GM12878 (cell line): ENCODE measurements around the gene LMOD3. TPM values are rescaled to one million over a fixed set of nuclear protein-coding genes. Genes with fewer than 3 reads are reported as not detected.

Source experiments
- ATAC-seq: fragments of 200-7000 bp; cut with Tn5 transposase; 3 replicates; pipeline ENCODE4 v1.9.1; 2020; ENCODE audit warnings: mild to moderate bottlenecking, moderate library complexity
- BruUV-seq: library from RNA; stranded (reverse); fragments of 400-500 nt; replicated peaks from 2 replicates; lab custom pipeline; 2021; lab: Mats Ljungman, UMichigan
- CTCF ChIA-PET: fragments of 300-600 bp; sonication (Branson Sonifier 250); formaldehyde crosslinking; extraction: SDS; loops from one replicate; lab custom pipeline; 2021; ENCODE audit warnings: inconsistent platforms; lab: Yijun Ruan, JAX
- POLR2A ChIA-PET: fragments of 350-600 bp; formaldehyde crosslinking; extraction: SDS; loops from one replicate; lab custom pipeline; 2021; ENCODE audit warnings: inconsistent platforms; lab: Charles Lee
- RAD21 ChIA-PET: fragments of 300-600 bp; sonication (Branson Sonifier 250); formaldehyde crosslinking; loops from one replicate; lab custom pipeline; 2023; ENCODE audit warnings: antibody characterized with exemption; ENCODE audit not compliant: unreplicated experiment; lab: Charles Lee
- SMC1A ChIA-PET: fragments of 300-600 bp; sonication (Branson Sonifier 250); formaldehyde crosslinking; loops from one replicate; lab custom pipeline; 2023; ENCODE audit not compliant: unreplicated experiment, uncharacterized antibody; lab: Charles Lee
- DNase-seq: peaks from one replicate; pipeline ENCODE4 v3.0.0-alpha.2; 2011; ENCODE audit warnings: low read depth, low spot score
- FAIRE-seq: peaks from 3 replicates; lab custom pipeline; 2011; peaks lifted over from hg19 to GRCh38; lab: Jason Lieb, UNC
- H2AFZ ChIP-seq: 2 replicates; pipeline ENCODE4 v1.6.0; 2011; ENCODE audit warnings: low read depth, low read length, control low read depth; ENCODE audit not compliant: control insufficient read depth
- H3K27ac ChIP-seq: 2 replicates; pipeline ENCODE4 v1.5.1; 2011; ENCODE audit warnings: control low read depth; ENCODE audit not compliant: control insufficient read depth, insufficient read depth
- H3K27me3 ChIP-seq, 2 experiments: replicated peaks in 1 of 2; 2 replicates each; pipeline versions ENCODE4 v1.6.0 to v1.6.1; 2011; ENCODE audit warnings: low read length in 1 of 2; ENCODE audit not compliant: control insufficient read depth in 2 of 2, insufficient read depth in 2 of 2
- H3K36me3 ChIP-seq, 2 experiments: 2 replicates each; pipeline ENCODE4 v1.5.1; 2011; ENCODE audit warnings: low read length in 1 of 2; ENCODE audit not compliant: control insufficient read depth in 2 of 2, insufficient read depth in 2 of 2
- H3K4me1 ChIP-seq: 2 replicates; pipeline ENCODE4 v1.6.1; 2011; ENCODE audit warnings: mild to moderate bottlenecking, low read length, moderate library complexity, mixed read lengths; ENCODE audit not compliant: control insufficient read depth, insufficient read depth
- H3K4me2 ChIP-seq: 2 replicates; pipeline ENCODE4 v1.6.0; 2011; ENCODE audit warnings: control low read depth; ENCODE audit not compliant: control insufficient read depth, insufficient read depth
- H3K4me3 ChIP-seq: fragments of 200-600 bp; sonication (generic); 2 replicates; pipeline ENCODE4 v1.5.1; 2016
- H3K79me2 ChIP-seq: 2 replicates; pipeline ENCODE4 v1.6.0; 2011; ENCODE audit warnings: low read length; ENCODE audit not compliant: control insufficient read depth, insufficient read depth
- H3K9ac ChIP-seq: 2 replicates; pipeline ENCODE4 v1.8.0; 2011; ENCODE audit warnings: low read length, control low read depth, mixed read lengths; ENCODE audit not compliant: control insufficient read depth, insufficient read depth
- H3K9me3 ChIP-seq: replicated peaks from 3 replicates; pipeline ENCODE4 v1.5.1; 2011; ENCODE audit warnings: mild to moderate bottlenecking, low read length; ENCODE audit not compliant: control insufficient read depth, insufficient read depth
- H4K20me1 ChIP-seq: 2 replicates; pipeline ENCODE4 v1.6.0; 2011; ENCODE audit not compliant: control insufficient read depth, insufficient read depth
- POLR2AphosphoS5 ChIP-seq: IDR thresholded peaks from 2 replicates; pipeline ENCODE4 v1.6.1; 2011; ENCODE audit warnings: mild to moderate bottlenecking, low read length, inconsistent platforms
- ZNF622 ChIP-seq: fragments of 450-650 bp; IDR thresholded peaks from 2 replicates; pipeline ENCODE4 v1.6.1; 2017; ENCODE audit warnings: mild to moderate bottlenecking, inconsistent platforms
- WGBS: methylation state at CpG from one replicate; pipeline ENCODE4 v1.1.6; 2016; ENCODE audit warnings: low lambda C conversion rate; ENCODE audit not compliant: insufficient replicate concordance, insufficient coverage; ENCODE audit errors: missing lambda C conversion rate; 5-methylcytosine and 5-hydroxymethylcytosine counted together
- in situ Hi-C: fragments of 300-500 bp; cut with MboI; formaldehyde crosslinking; loops from 9 replicates; pipeline ENCODE4 v1.14.3; 2018; ENCODE audit warnings: mixed read lengths
- intact Hi-C: fragments of 100-400 bp; cut with micrococcal nuclease; formaldehyde crosslinking; loops from one replicate; pipeline ENCODE4 v1.14.2; 2022; ENCODE audit not compliant: unreplicated experiment
- polyA plus RNA-seq, 11 experiments: library from polyadenylated mRNA; depleted of rRNA in 4 of 11; unstranded in 6 of 11; stranded (reverse) in 5 of 11; fragments of >200 nt; fragmentation: Nextera tagmentation in 4 of 11; fragmentation: Illumina TruSeq in 1 of 11; extraction: Ambion mirVana in 4 of 11; extraction: Trizol in 1 of 11; gene quantifications; 1 replicate in 1 of 11; 2 replicates in 10 of 11; pipeline versions ENCODE4 v1.2.1 to v1.2.3, GENCODE V29; 2011 to 2016; ENCODE audit warnings: inconsistent platforms in 2 of 11, missing spikeins in 2 of 11, low read depth in 1 of 11
- total RNA-seq, 4 experiments: library from RNA; depleted of rRNA in 3 of 4; stranded (reverse); fragments of >200 nt in 3 of 4; fragmentation: Illumina TruSeq in 1 of 4; extraction: Trizol in 1 of 4; gene quantifications; 2 replicates each; pipeline versions ENCODE4 v1.2.1 to v1.2.3, GENCODE V29; 2013 to 2021

The LMOD3 gene
- total and polyA plus RNA-seq, 10 of the 15 experiments (the other 5 are each of a cell fraction or from before 2014, with no cell fraction given), result 0.04 to 0.20 (median 0.09) TPM; not detected in 1

- RAD21 ChIA-PET, result no interaction called here
- no peak for DNase-seq
- Histone ChIP-seq H3K9me3 (no peaks in the 10 kb centered on the region), H2AFZ (no peak overlapping the region), H3K4me3 (no peak overlapping the region), H3K4me1 (no peaks in the 10 kb centered on the region), H3K36me3 (peaks cover 4 to 27% of the 10 kb centered on the region in 2 experiments), H4K20me1 (peaks cover 4% of the 10 kb centered on the region; the same call in 1 of the 2 replicates), H3K79me2 (peaks cover 14% of the 10 kb centered on the region), H3K27ac (no peak overlapping the region), H3K27me3 (no peaks in the 10 kb centered on the region), H3K9ac (no peak overlapping the region), H3K4me2 (no peak overlapping the region)
- no peak for TF ChIP-seq POLR2AphosphoS5
- no peak for ATAC-seq
- in situ Hi-C loops, result no loop called here
- FAIRE-seq, result no peak
- intact Hi-C loops, result no loop called here
- no TSS peak for BruUV-seq
- POLR2A ChIA-PET, result interaction anchor here (0.5 to 1.3 kb wide), 2 partner anchors 11 to 13 kb away, joined by 3 to 4 read pairs; no protein-coding TSS in a partner anchor
- CTCF ChIA-PET, result interaction anchor here (1.3 kb wide), 1 partner anchor 18 kb away, joined by 4 read pairs; no protein-coding TSS in a partner anchor
- SMC1A ChIA-PET, result interaction anchor here (1.8 to 4.6 kb wide), 2 partner anchors 12 to 42 kb away, joined by 6 to 33 read pairs; no protein-coding TSS in a partner anchor
- WGBS, result 98% methylated on average over 4 of the region's 4 CpGs
Measured at GRCh38 chr3:69102384-69102783, 20.0 kb downstream of the LMOD3 start.

- H3K4me1 ChIP-seq, result peaks cover 14% of the 10 kb centered on the region
- in situ Hi-C loops (no loop called here), intact Hi-C loops (no loop called here)
- H3K27me3 ChIP-seq, result no peaks in the 10 kb centered on the region
- ChIA-PET POLR2A (interaction anchor here (3.0 kb wide), 1 partner anchor 9 kb away, joined by 13 read pairs; no protein-coding TSS in a partner anchor), SMC1A (interaction anchor here (0.9 to 4.6 kb wide), 7 partner anchors 9 to 206 kb away, joined by 3 to 33 read pairs (median 5); partner anchors contain the start of gene ARL6IP5), RAD21 (interaction anchor here (0.8 to 1.2 kb wide), 2 partner anchors 14 to 47 kb away, joined by 3 read pairs; partner anchors contain the start of gene TMF1), CTCF (interaction anchor here (0.9 to 3.7 kb wide), 8 partner anchors 10 to 206 kb away, joined by 3 to 21 read pairs (median 4); partner anchors contain the start of genes ARL6IP5 and EOGT)
- no peak overlapping the region for H3K27ac ChIP-seq
- H4K20me1 ChIP-seq, result peaks cover 4% of the 10 kb centered on the region; the same call in 1 of the 2 replicates
- H3K4me2 ChIP-seq, result no peak overlapping the region
- H3K79me2 ChIP-seq, result peaks cover 39% of the 10 kb centered on the region
- H2AFZ ChIP-seq, result no peak overlapping the region
- no TSS peak for BruUV-seq
- WGBS, result 93% methylated on average over 4 of the region's 4 CpGs
- TF ChIP-seq ZNF622, result no peak
- H3K9me3 ChIP-seq, result no peaks in the 10 kb centered on the region
- FAIRE-seq, result no peak
- H3K36me3 ChIP-seq, result peaks cover 4 to 25% of the 10 kb centered on the region in 2 experiments
- no peak for DNase-seq
- H3K9ac ChIP-seq, result no peak overlapping the region
- ATAC-seq, result no peak
- no peak overlapping the region for H3K4me3 ChIP-seq
Measured at GRCh38 chr3:69099576-69099975, 22.8 kb downstream of the LMOD3 start.
